PC-9 (cell line): Measurements from ENCODE around the gene DOCK9. TPM values are rescaled to one million over a fixed set of nuclear protein-coding genes. Genes with fewer than 3 reads are reported as not detected.

Experiments
- BruUV-seq: library from RNA; stranded (reverse); fragments of 400-500 nt; replicated peaks from 2 replicates; lab custom pipeline; 2021; lab: Mats Ljungman, UMichigan
- CTCF ChIA-PET: fragments of 300-600 bp; sonication (Branson Sonifier 250); formaldehyde crosslinking; loops from one replicate; lab custom pipeline; 2022; ENCODE audit warnings: antibody characterized with exemption; lab: Charles Lee
- POLR2A ChIA-PET: fragments of 300-600 bp; sonication (Branson Sonifier 250); formaldehyde crosslinking; loops from one replicate; lab custom pipeline; 2022; ENCODE audit warnings: antibody characterized with exemption; ENCODE audit not compliant: unreplicated experiment; lab: Charles Lee
- DNase-seq, 2 experiments: peaks; one replicate each; pipeline versions ENCODE4 v3.0.0 to v3.0.0-alpha.2; 2015 to 2022; ENCODE audit warnings: mixed read lengths in 1 of 2
- H2AFZ ChIP-seq: fragments of 200-600 bp; sonication (generic); 2 replicates; pipeline ENCODE4 v1.8.1; 2017; ENCODE audit warnings: antibody characterized with exemption
- H3F3A ChIP-seq: fragments of 200-600 bp; sonication (generic); 2 replicates; pipeline ENCODE4 v1.8.1; 2017; ENCODE audit warnings: antibody characterized with exemption, mild to moderate bottlenecking, low read depth; ENCODE audit not compliant: insufficient read depth
- H3K27ac ChIP-seq: fragments of 200-600 bp; sonication (generic); 2 replicates; pipeline ENCODE4 v1.6.1; 2016; ENCODE audit warnings: mixed run types
- H3K27me3 ChIP-seq: fragments of 200-600 bp; sonication (generic); 2 replicates; pipeline ENCODE4 v1.6.1; 2016; ENCODE audit warnings: low read depth, mixed run types; ENCODE audit not compliant: insufficient read depth
- H3K36me3 ChIP-seq: fragments of 200-600 bp; sonication (generic); 2 replicates; pipeline ENCODE4 v1.6.1; 2016; ENCODE audit warnings: low read depth, mixed run types
- H3K4me1 ChIP-seq: fragments of 200-600 bp; sonication (generic); replicated peaks from 2 replicates; pipeline ENCODE4 v1.6.1; 2016; ENCODE audit warnings: mixed run types; ENCODE audit not compliant: insufficient read depth
- H3K4me2 ChIP-seq: fragments of 200-600 bp; sonication (generic); 2 replicates; pipeline ENCODE4 v1.6.1; 2017; ENCODE audit warnings: mixed run types
- H3K4me3 ChIP-seq: fragments of 200-600 bp; sonication (generic); 2 replicates; pipeline ENCODE4 v1.6.1; 2016; ENCODE audit warnings: mixed run types
- H3K79me2 ChIP-seq: fragments of 200-600 bp; sonication (generic); 2 replicates; pipeline ENCODE4 v1.6.1; 2017; ENCODE audit warnings: low read depth, mixed run types
- H3K9me2 ChIP-seq: fragments of 200-600 bp; sonication (generic); 2 replicates; pipeline ENCODE4 v1.8.1; 2017; ENCODE audit warnings: mild to moderate bottlenecking; ENCODE audit not compliant: insufficient read depth
- H3K9me3 ChIP-seq: fragments of 200-600 bp; sonication (generic); 2 replicates; pipeline ENCODE4 v1.8.1; 2016; ENCODE audit warnings: low read depth; ENCODE audit not compliant: insufficient read depth
- H4K20me1 ChIP-seq: fragments of 200-600 bp; sonication (generic); 2 replicates; pipeline ENCODE4 v1.8.1; 2017; ENCODE audit not compliant: insufficient read depth
- CTCF ChIP-seq: fragments of 200-600 bp; sonication (generic); conservative IDR thresholded peaks from 2 replicates; pipeline ENCODE4 v1.6.1; 2017; ENCODE audit warnings: mixed run types, antibody characterized with exemption, mild to moderate bottlenecking, moderate library complexity
- EZH2 ChIP-seq: fragments of 200-600 bp; sonication (generic); IDR thresholded peaks from 2 replicates; pipeline ENCODE4 v1.8.0; 2017; ENCODE audit warnings: antibody characterized with exemption, low read depth
- intact Hi-C: fragments of 100-400 bp; cut with micrococcal nuclease; formaldehyde crosslinking; loops from one replicate; pipeline ENCODE4 v1.10.0; 2022; ENCODE audit not compliant: unreplicated experiment
- total RNA-seq: library from RNA; stranded (reverse); gene quantifications from 2 replicates; pipeline ENCODE4 v1.2.3, GENCODE V29; 2021

Gene DOCK9
- total RNA-seq, 1 experiment from 2014 or later: 69.5 TPM

GRCh38 chr13:98831236-98831635 lies 146.6 kb downstream of the DOCK9 start:
- no peaks in the 10 kb centered on the region for H4K20me1 ChIP-seq
- H3F3A ChIP-seq: no peaks in the 10 kb centered on the region
- H3K36me3 ChIP-seq: 0 out of 2 replicates have a peak, but pooled peaks cover 10% of the 10 kb centered on the region
- H3K4me2 ChIP-seq: no peak overlapping the region
- no peaks in the 10 kb centered on the region for H3K4me1 ChIP-seq
- DNase-seq: no peak
- ChIA-PET CTCF (no interaction called here), POLR2A (no interaction called here)
- TF ChIP-seq EZH2 (no peak), CTCF (no peak)
- H3K79me2 ChIP-seq: no peaks in the 10 kb centered on the region
- no peaks in the 10 kb centered on the region for H3K27me3 ChIP-seq
- intact Hi-C loops: no loop called here
- H3K4me3 ChIP-seq: no peak overlapping the region
- BruUV-seq: no TSS peak
- H3K27ac ChIP-seq: no peak overlapping the region
- no peaks in the 10 kb centered on the region for H3K9me3 ChIP-seq
- no peak overlapping the region for H2AFZ ChIP-seq
- H3K9me2 ChIP-seq: no peaks in the 10 kb centered on the region

DNA sequence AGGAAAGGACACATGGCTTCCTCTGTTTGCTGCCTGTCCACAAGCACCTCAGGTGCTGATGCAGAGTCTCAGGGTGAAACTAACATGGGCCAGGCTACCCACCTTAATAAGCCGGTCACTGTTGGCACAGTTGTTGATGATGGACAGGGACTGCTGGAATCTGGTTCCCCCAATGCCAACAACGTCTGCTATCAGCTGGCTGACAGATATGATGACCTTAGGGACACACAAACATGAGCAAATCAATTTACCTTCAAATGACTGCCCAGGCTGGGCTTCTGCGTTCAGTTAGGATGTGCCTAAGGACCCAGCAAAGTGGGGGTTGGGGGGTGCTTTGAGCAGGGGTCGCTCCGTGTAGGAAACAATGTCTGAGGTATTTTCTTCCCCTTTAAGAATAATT lies 148.3 kb downstream of the DOCK9 start:
- intact Hi-C loops: no loop called here
- no TSS peak for BruUV-seq
- CTCF ChIA-PET: no interaction called here
- H3K9me2 ChIP-seq: no peaks in the 10 kb centered on the region
- H3F3A ChIP-seq: no peaks in the 10 kb centered on the region
- POLR2A ChIA-PET: no interaction called here
- H3K4me1 ChIP-seq: no peaks in the 10 kb centered on the region
- no peak for DNase-seq
- no peaks in the 10 kb centered on the region for H3K9me3 ChIP-seq
- no peak overlapping the region for H3K27ac ChIP-seq
- H2AFZ ChIP-seq: no peak overlapping the region
- H3K79me2 ChIP-seq: no peaks in the 10 kb centered on the region
- H3K4me3 ChIP-seq: no peak overlapping the region
- no peaks in the 10 kb centered on the region for H3K27me3 ChIP-seq
- H3K36me3 ChIP-seq: 0 out of 2 replicates have a peak, but pooled peaks cover 10% of the 10 kb centered on the region
- H3K4me2 ChIP-seq: no peak overlapping the region
- no peaks in the 10 kb centered on the region for H4K20me1 ChIP-seq
- TF ChIP-seq EZH2 (no peak), CTCF (no peak)

GRCh38 chr13:98828614-98829013 lies 149.2 kb downstream of the DOCK9 start:
- CTCF ChIA-PET: no interaction called here
- H3K4me3 ChIP-seq: no peak overlapping the region
- no peak for TF ChIP-seq CTCF
- TF ChIP-seq EZH2: no peak
- no peaks in the 10 kb centered on the region for H3K27me3 ChIP-seq
- H3K27ac ChIP-seq: no peak overlapping the region
- H3K79me2 ChIP-seq: no peaks in the 10 kb centered on the region
- no peak overlapping the region for H3K4me2 ChIP-seq
- H2AFZ ChIP-seq: no peak overlapping the region
- no peaks in the 10 kb centered on the region for H3F3A ChIP-seq
- DNase-seq: no peak
- POLR2A ChIA-PET: no interaction called here
- BruUV-seq: no TSS peak
- H3K4me1 ChIP-seq: no peaks in the 10 kb centered on the region
- 0 out of 2 replicates have a peak, but pooled peaks cover 16% of the 10 kb centered on the region for H3K36me3 ChIP-seq
- H4K20me1 ChIP-seq: no peaks in the 10 kb centered on the region
- H3K9me3 ChIP-seq: no peaks in the 10 kb centered on the region
- no peaks in the 10 kb centered on the region for H3K9me2 ChIP-seq
- intact Hi-C loops: no loop called here
